ENCODE measurements around the gene MRPL1. TPM values are rescaled to one million over a fixed set of nuclear protein-coding genes. Genes with fewer than 3 reads are reported as not detected.

The MRPL1 gene
- total and polyA plus RNA-seq, 2 experiments from 2014 or later, result 21.5 to 21.7 TPM

- H3K4me2 ChIP-seq (ENCODE audit: unreplicated experiment), result peak overlapping the region; percentile 81
- 14% methylated on average over 14 of the region's 14 CpGs for WGBS, 2 experiments (ENCODE audit: low coverage in 1 of 2, low lambda C conversion rate in 2 of 2, missing lambda C conversion rate in 2 of 2)
- H4K20me1 ChIP-seq (ENCODE audit: insufficient read depth), result no peaks in the 10 kb centered on the region
- H3K4me1 ChIP-seq (ENCODE audit: insufficient read depth), result 0 out of 2 replicates have a peak, but pooled peaks cover 19% of the 10 kb centered on the region
- in situ Hi-C loops (cut with MboI), result no loop called here
- no peaks in the 10 kb centered on the region for H3K27me3 ChIP-seq (replicated peaks; ENCODE audit: insufficient read depth)
- no peaks in the 10 kb centered on the region for H3K36me3 ChIP-seq (ENCODE audit: low read depth)
- no peaks in the 10 kb centered on the region for H3K9me3 ChIP-seq (ENCODE audit: low read depth)
- peak overlapping the region; percentile 99 for H2AFZ ChIP-seq
- peak overlapping the region; percentile 88 for H3K27ac ChIP-seq
- peaks cover 21% of the 10 kb centered on the region for H3K79me2 ChIP-seq (ENCODE audit: insufficient read depth)
- peak; percentile 53 for DNase-seq
- peak overlapping the region; percentile 93 for H3K4me3 ChIP-seq
- peak overlapping the region; percentile 93 for H3K9ac ChIP-seq
- H3F3A ChIP-seq (ENCODE audit: insufficient read depth), result peaks cover 26% of the 10 kb centered on the region
- no peaks in the 10 kb centered on the region for H3K9me2 ChIP-seq (ENCODE audit: insufficient read depth)
- TF ChIP-seq EZH2phosphoT487 (IDR thresholded peaks at IDR 0.05; ENCODE audit: insufficient read depth, low read depth) (no peak), EZH2 (IDR thresholded peaks at IDR 0.05; ENCODE audit: insufficient read depth, poor library complexity, severe bottlenecking) (no peak)
Measured at GRCh38 chr4:77820649-77821561, 41.7 kb upstream of the MRPL1 start.

DNA sequence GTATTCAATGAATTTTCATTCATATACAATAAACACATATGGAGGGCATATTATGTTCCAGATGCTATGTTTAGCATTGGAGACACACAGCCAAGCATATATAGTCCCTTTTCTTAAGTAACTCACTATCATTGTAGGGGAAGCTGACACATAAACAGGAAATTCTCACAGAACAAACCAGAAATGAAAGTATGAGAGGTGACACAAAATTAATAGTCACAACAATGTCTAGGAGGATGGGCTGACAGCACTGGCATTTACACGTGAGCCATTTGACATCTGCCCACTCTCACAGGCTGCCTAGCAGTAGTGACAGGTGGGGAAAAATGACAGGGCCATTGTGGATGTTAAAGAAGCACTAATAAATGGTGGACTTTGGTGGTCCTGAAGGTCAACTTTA lies 40.9 kb upstream of the MRPL1 start:
- H3K79me2 ChIP-seq (ENCODE audit: insufficient read depth), result peaks cover 12% of the 10 kb centered on the region
- no peak for TF ChIP-seq EZH2 (IDR thresholded peaks at IDR 0.05; ENCODE audit: insufficient read depth, poor library complexity, severe bottlenecking)
- no peak for TF ChIP-seq EZH2phosphoT487 (IDR thresholded peaks at IDR 0.05; ENCODE audit: insufficient read depth, low read depth)
- no peak overlapping the region for H3K9ac ChIP-seq
- H3K4me2 ChIP-seq (ENCODE audit: unreplicated experiment), result no peak overlapping the region
- WGBS, 2 experiments (ENCODE audit: low coverage in 1 of 2, low lambda C conversion rate in 2 of 2, missing lambda C conversion rate in 2 of 2), result 86 to 92% methylated on average over 1 of the region's 1 CpG
- H3K27ac ChIP-seq, result no peak overlapping the region
- H2AFZ ChIP-seq, result peak overlapping the region; percentile 99; the same call in 1 of the 2 replicates
- DNase-seq, result no peak
- H3K9me2 ChIP-seq (ENCODE audit: insufficient read depth), result no peaks in the 10 kb centered on the region
- no peaks in the 10 kb centered on the region for H4K20me1 ChIP-seq (ENCODE audit: insufficient read depth)
- H3K36me3 ChIP-seq (ENCODE audit: low read depth), result no peaks in the 10 kb centered on the region
- H3K4me3 ChIP-seq, result no peak overlapping the region
- H3K4me1 ChIP-seq (ENCODE audit: insufficient read depth), result 0 out of 2 replicates have a peak, but pooled peaks cover 14% of the 10 kb centered on the region
- in situ Hi-C loops (cut with MboI), result no loop called here
- H3K27me3 ChIP-seq (replicated peaks; ENCODE audit: insufficient read depth), result no peaks in the 10 kb centered on the region
- H3K9me3 ChIP-seq (ENCODE audit: low read depth), result no peaks in the 10 kb centered on the region
- H3F3A ChIP-seq (ENCODE audit: insufficient read depth), result peaks cover 20% of the 10 kb centered on the region

- Histone ChIP-seq H3K9me2 (ENCODE audit: insufficient read depth) (no peaks in the 10 kb centered on the region), H3F3A (ENCODE audit: insufficient read depth) (no peaks in the 10 kb centered on the region; the same call in 1 of the 2 replicates), H3K4me3 (no peak overlapping the region), H3K4me2 (ENCODE audit: unreplicated experiment) (no peak overlapping the region), H3K79me2 (ENCODE audit: insufficient read depth) (no peaks in the 10 kb centered on the region), H3K27me3 (replicated peaks; ENCODE audit: insufficient read depth) (no peaks in the 10 kb centered on the region), H3K27ac (no peak overlapping the region), H3K9ac (no peak overlapping the region), H4K20me1 (ENCODE audit: insufficient read depth) (no peaks in the 10 kb centered on the region), H3K4me1 (ENCODE audit: insufficient read depth) (0 out of 2 replicates have a peak, but pooled peaks cover 5% of the 10 kb centered on the region), H3K36me3 (ENCODE audit: low read depth) (no peaks in the 10 kb centered on the region), H3K9me3 (ENCODE audit: low read depth) (no peaks in the 10 kb centered on the region), H2AFZ (no peak overlapping the region)
- WGBS, 2 experiments (ENCODE audit: low coverage in 1 of 2, low lambda C conversion rate in 2 of 2, missing lambda C conversion rate in 2 of 2), result 61 to 63% methylated on average over 6 of the region's 6 CpGs
- TF ChIP-seq EZH2phosphoT487 (IDR thresholded peaks at IDR 0.05; ENCODE audit: insufficient read depth, low read depth) (no peak), EZH2 (IDR thresholded peaks at IDR 0.05; ENCODE audit: insufficient read depth, poor library complexity, severe bottlenecking) (no peak)
- DNase-seq, result no peak
- in situ Hi-C loops (cut with MboI), result no loop called here
Measured at GRCh38 chr4:77826275-77826674, 36.4 kb upstream of the MRPL1 start.

DNA sequence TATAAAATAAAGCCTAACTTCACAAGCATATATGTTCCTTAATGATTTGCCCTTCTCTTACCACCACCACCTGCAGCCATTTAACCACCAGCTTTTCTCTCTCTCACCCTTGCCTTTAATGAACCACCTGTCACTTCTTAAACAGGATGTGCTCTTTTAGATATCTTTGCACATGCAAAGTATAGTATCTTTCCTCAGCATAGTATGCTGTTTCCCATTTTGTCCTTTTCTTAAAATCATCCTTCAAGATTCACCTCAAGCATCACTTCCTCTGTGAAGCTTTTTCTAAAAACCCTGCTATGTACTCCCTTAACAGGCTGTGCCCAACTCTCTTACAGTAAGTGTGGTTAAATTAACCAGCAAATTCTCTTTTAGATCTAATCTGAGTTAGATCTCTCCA lies 35.3 kb upstream of the MRPL1 start:
- Histone ChIP-seq H3K9me3 (ENCODE audit: low read depth) (no peaks in the 10 kb centered on the region), H3F3A (ENCODE audit: insufficient read depth) (no peaks in the 10 kb centered on the region), H3K79me2 (ENCODE audit: insufficient read depth) (no peaks in the 10 kb centered on the region), H2AFZ (no peak overlapping the region), H3K36me3 (ENCODE audit: low read depth) (no peaks in the 10 kb centered on the region), H3K4me3 (no peak overlapping the region), H4K20me1 (ENCODE audit: insufficient read depth) (no peaks in the 10 kb centered on the region), H3K9ac (no peak overlapping the region), H3K9me2 (ENCODE audit: insufficient read depth) (no peaks in the 10 kb centered on the region), H3K27ac (no peak overlapping the region), H3K27me3 (replicated peaks; ENCODE audit: insufficient read depth) (no peaks in the 10 kb centered on the region), H3K4me1 (ENCODE audit: insufficient read depth) (no peaks in the 10 kb centered on the region), H3K4me2 (ENCODE audit: unreplicated experiment) (no peak overlapping the region)
- TF ChIP-seq EZH2phosphoT487 (IDR thresholded peaks at IDR 0.05; ENCODE audit: insufficient read depth, low read depth) (no peak), EZH2 (IDR thresholded peaks at IDR 0.05; ENCODE audit: insufficient read depth, poor library complexity, severe bottlenecking) (no peak)
- DNase-seq, result no peak
- in situ Hi-C loops (cut with MboI), result no loop called here
